NCI-H1436 (cell line): ENCODE results near the gene PCSK6.

ENCODE experiments used
- DNase-seq: peaks from one replicate; lab custom pipeline; 2025; lab: John Stamatoyannopoulos, UW

PCSK6 gene

DNA sequence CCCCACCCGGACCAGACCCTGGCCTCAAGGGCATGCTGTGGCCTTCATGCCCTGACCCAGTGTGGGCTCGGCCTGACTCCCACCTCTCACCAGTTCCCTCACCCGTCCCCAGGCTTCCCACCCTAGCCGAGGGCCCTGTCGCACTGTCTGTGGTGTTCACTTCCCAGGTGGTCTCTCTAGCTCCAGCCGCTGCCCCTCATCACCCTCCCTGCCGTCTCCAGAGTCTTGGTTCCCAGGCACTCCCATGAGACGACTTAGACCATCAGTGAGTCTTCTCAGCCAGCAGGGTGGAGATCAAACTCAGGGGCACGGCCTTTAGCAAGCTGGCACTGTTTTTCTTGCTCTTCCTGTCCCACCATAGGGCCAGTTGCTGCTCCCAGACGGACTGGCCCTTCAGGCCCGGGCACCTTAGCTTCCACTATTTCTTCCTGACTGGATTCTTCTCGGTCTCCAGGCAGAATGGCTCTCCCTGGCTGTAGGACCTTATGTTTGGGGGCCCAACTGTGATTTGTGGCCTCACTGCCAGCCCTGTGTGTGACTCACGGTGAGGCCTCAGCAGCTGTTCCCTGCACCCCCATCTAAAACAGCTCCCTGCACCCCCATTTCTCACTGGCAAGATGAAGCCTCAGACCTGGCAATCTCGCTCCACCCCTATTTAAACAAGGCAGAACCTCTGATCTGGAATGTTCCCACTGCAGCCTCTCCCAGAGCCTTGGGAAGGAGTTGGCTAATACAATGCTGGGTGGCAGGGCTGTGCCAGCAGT is 9.4 kb upstream of the PCSK6 start:
- DNase-seq: no peak

- no peak for DNase-seq
Observed at GRCh38 chr15:101498076-101498716, 8.7 kb upstream of the PCSK6 start.

GRCh38 chr15:101497484-101498034 is 8.1 kb upstream of the PCSK6 start:
- DNase-seq: no peak

GRCh38 chr15:101497017-101497416 is 7.5 kb upstream of the PCSK6 start:
- no peak for DNase-seq

- DNase-seq: no peak
Observed at GRCh38 chr15:101496198-101496986, 6.9 kb upstream of the PCSK6 start.

GRCh38 chr15:101495334-101496197 is 6.1 kb upstream of the PCSK6 start:
- DNase-seq: no peak

DNA sequence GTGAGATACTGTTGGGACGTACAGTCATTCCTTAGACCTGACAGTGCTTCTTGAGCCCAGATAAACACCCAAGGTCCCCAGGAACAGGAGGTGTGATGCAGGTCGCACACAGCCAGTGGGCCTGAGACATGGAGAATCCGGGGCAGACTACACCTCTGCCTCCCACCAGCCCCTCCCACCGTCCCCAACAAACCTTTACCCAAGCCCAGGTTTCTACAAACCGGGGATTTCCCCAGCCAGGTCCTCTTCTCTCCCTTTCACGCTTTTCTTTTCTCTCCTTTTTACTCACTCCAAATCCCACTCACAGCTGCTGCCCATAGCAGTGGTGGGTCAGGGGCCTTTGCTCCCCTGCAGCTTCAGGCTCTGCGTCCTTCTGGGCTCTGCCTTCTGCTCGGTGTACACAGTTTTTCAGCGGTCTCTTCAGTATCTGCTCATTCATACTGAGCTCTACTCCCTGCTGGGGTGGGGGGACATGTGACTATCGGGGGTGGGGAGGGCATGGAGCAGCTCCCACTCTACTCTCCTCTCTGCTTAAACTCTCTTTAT is 4.8 kb upstream of the PCSK6 start:
- DNase-seq: no peak

- DNase-seq: no peak
Observed at GRCh38 chr15:101492766-101493692, 3.5 kb upstream of the PCSK6 start.

DNA sequence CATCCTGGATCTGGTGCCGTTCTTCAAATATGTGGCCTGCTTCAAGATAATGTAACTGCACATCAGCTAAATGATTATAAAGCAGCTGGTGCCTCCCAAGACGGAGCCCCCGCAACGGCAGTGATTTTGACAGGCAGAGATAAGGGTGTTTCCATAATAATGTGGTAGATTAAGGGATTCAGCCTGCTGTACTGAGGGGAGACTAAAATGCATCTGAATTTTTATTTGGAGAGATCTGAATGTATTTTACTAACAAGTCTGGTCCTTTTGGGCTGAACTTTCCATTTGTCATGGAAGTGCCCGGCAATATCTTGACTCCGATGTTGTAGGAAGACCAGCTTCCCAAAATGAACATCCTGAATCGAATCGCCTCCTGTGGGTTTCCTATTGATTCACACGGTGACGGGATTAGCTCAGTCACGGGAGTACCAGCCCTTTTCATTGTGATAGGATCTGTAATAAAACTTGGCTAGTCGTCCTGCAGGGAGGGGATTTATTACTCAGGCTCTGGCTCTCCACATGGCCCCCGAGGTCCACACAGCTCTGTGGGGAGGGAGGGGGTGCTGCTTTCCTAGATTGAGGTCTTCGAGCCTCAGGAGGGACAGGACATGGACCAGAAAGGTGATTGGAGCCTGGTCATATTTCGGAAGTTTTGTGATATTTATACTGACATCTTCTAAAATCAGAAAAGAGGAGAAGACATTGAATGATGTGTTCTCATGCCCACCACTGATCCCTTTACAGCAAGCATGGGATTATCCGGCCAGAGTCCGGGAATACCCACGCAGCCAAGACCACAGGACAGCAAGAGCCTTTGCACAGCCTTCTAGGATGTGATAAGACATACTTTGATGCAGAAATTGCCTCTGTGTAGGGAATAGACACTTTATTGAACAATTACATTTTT is 2.5 kb upstream of the PCSK6 start:
- DNase-seq: no peak

DNA sequence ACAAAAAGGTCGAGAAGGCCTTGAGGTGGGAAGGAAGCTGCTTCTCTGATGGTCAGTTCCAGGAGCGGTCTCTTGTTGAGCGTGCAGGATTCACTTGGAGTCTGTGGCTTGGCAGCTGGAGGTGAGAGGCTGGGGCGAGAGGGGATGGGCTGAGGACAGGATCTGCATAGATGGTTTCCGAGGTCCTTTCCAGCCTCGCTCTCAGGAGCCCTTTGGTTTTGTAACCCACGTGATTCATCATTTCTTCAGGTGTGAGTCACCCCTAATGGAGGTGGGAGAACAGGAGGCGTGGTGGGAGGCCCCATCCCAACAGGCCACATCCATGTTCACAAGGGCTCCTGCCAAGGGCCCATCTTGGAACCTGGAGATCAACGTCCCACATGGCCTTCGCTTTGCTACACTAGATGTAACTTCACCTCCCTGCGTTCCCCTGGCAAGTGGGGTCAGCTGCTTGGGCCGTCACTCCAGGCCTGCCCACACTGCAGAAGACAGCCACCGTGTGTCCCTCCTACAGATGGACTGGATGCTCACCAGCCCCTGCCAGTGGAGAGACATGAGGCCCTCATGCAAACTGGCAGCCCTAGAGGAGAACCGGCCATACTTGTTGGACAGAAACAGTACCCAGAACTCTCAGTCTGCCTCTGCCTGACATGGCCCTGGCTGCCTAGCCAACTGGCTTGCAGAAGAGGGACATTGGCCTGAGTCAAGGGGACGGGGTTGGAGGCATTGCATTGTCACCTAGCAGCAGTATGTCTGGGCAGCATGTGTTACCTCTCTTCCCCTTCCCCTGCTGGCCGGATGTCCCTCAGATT is 1.6 kb upstream of the PCSK6 start:
- DNase-seq: no peak

DNA sequence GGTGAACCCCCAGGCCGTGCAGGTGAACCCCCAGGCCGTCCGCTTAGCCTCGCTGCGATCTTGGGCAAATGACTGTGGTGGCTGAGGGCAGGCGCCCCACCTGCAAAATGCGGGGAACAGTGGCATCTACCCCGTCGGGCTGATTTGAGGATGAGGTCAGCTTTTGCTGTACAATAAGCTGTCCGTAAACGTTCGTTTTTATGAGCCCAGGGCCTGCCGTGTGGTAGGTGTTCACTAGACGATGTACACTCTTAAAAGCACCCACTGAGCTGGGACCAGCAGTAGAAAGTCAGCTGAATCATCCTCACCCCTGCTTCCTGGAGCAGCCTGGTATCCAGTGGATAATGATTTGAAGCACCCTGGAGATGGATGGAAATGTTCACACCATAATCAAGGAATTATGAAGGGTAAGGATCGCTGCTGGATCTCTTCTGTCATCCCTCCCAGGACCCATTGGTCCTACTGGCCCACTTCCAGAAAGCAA is 943 bp upstream of the PCSK6 start:
- no peak for DNase-seq

- DNase-seq: no peak
Observed at GRCh38 chr15:101489237-101489598, 289 bp downstream of the PCSK6 start.

- no peak for DNase-seq
Observed at GRCh38 chr15:101488300-101489164, 975 bp downstream of the PCSK6 start.

GRCh38 chr15:101486696-101487459 is 2.6 kb downstream of the PCSK6 start:
- DNase-seq: no peak

- DNase-seq: no peak
Observed at GRCh38 chr15:101483462-101483861, 6.0 kb downstream of the PCSK6 start.
